IMR-90 (cell line): ENCODE data around the gene GRK5. TPM values are rescaled to one million over a fixed set of nuclear protein-coding genes. Genes with fewer than 3 reads are reported as not detected.

ENCODE experiments used
- ATAC-seq: fragments of 200-7000 bp; cut with Tn5 transposase; 2 replicates; pipeline ENCODE4 v1.9.1; 2020; ENCODE audit warnings: low read depth, mild to moderate bottlenecking, moderate library complexity
- BruUV-seq: library from RNA; stranded (reverse); fragments of 400-500 nt; replicated peaks from 2 replicates; lab custom pipeline; 2021; lab: Mats Ljungman, UMichigan
- CTCF ChIA-PET: fragments of 300-600 bp; formaldehyde crosslinking; extraction: SDS; loops from one replicate; lab custom pipeline; 2021; ENCODE audit warnings: antibody characterized with exemption; lab: Yijun Ruan, JAX
- POLR2A ChIA-PET: fragments of 300-600 bp; sonication (Branson Sonifier 250); formaldehyde crosslinking; loops from one replicate; lab custom pipeline; 2022; ENCODE audit warnings: antibody characterized with exemption; ENCODE audit not compliant: unreplicated experiment; lab: Charles Lee
- DNase-seq: peaks from one replicate; pipeline ENCODE4 v3.0.0; 2013
- H2AFZ ChIP-seq: replicated peaks from 2 replicates; pipeline ENCODE3; 2013; ENCODE audit warnings: low read length, mild to moderate bottlenecking; ENCODE audit not compliant: poor library complexity
- H2AK5ac ChIP-seq: 2 replicates; pipeline ENCODE4 v1.6.1; 2013; ENCODE audit warnings: low read depth, low read length, inconsistent platforms
- H2AK9ac ChIP-seq: replicated peaks from 2 replicates; pipeline ENCODE3; 2013; ENCODE audit warnings: mild to moderate bottlenecking, low read depth, low read length, moderate library complexity; ENCODE audit not compliant: poor library complexity
- H2BK120ac ChIP-seq: 2 replicates; pipeline ENCODE4 v1.6.1; 2013; ENCODE audit warnings: low read depth, low read length, inconsistent platforms
- H2BK15ac ChIP-seq: 3 replicates; pipeline ENCODE4 v1.6.1; 2013; ENCODE audit warnings: low read depth, low read length, inconsistent platforms
- H2BK20ac ChIP-seq: 2 replicates; pipeline ENCODE4 v1.6.1; 2013; ENCODE audit warnings: low read depth, mild to moderate bottlenecking, inconsistent platforms, low read length, moderate library complexity
- H2BK5ac ChIP-seq: 2 replicates; pipeline ENCODE4 v1.6.1; 2013; ENCODE audit warnings: mild to moderate bottlenecking, low read depth, low read length, inconsistent platforms; ENCODE audit not compliant: poor library complexity, severe bottlenecking
- H3K14ac ChIP-seq: replicated peaks from 2 replicates; pipeline ENCODE4 v1.6.1; 2013; ENCODE audit warnings: low read depth, low read length, inconsistent platforms
- H3K18ac ChIP-seq: 2 replicates; pipeline ENCODE4 v1.6.1; 2013; ENCODE audit warnings: low read depth, low read length, control low read depth
- H3K23ac ChIP-seq: 2 replicates; pipeline ENCODE4 v1.6.1; 2013; ENCODE audit warnings: low read depth, low read length, inconsistent platforms
- H3K27ac ChIP-seq: 2 replicates; pipeline ENCODE4 v1.5.1; 2013; ENCODE audit warnings: mild to moderate bottlenecking, control low read depth, low read length; ENCODE audit not compliant: insufficient read depth
- H3K27me3 ChIP-seq: 2 replicates; pipeline ENCODE4 v1.6.1; 2013; ENCODE audit warnings: low read length; ENCODE audit not compliant: control insufficient read depth, insufficient read depth
- H3K36me3 ChIP-seq: 2 replicates; pipeline ENCODE4 v1.6.1; 2013; ENCODE audit warnings: low read length, mixed read lengths; ENCODE audit not compliant: control insufficient read depth, insufficient read depth
- H3K4ac ChIP-seq: 2 replicates; pipeline ENCODE4 v1.6.1; 2013; ENCODE audit warnings: low read depth, low read length, inconsistent platforms
- H3K4me1 ChIP-seq: 2 replicates; pipeline ENCODE4 v1.6.1; 2013; ENCODE audit warnings: low read length, mixed read lengths; ENCODE audit not compliant: control insufficient read depth, insufficient read depth
- H3K4me2 ChIP-seq: 2 replicates; pipeline ENCODE4 v1.6.1; 2013; ENCODE audit warnings: low read depth, mild to moderate bottlenecking, control low read depth, low read length, moderate library complexity
- H3K4me3 ChIP-seq: 2 replicates; pipeline ENCODE4 v1.5.1; 2013; ENCODE audit warnings: low read depth, mild to moderate bottlenecking, control low read depth, low read length, moderate library complexity; ENCODE audit not compliant: insufficient read depth
- H3K56ac ChIP-seq: 2 replicates; pipeline ENCODE4 v1.6.1; 2013; ENCODE audit warnings: low read length, inconsistent platforms; ENCODE audit not compliant: insufficient read depth; ENCODE audit errors: extremely low read depth
- H3K79me1 ChIP-seq, 2 experiments: 2 replicates each; pipeline ENCODE4 v1.6.1; 2013; ENCODE audit warnings: low read length in 2 of 2, inconsistent platforms in 1 of 2, low read depth in 1 of 2
- H3K9ac ChIP-seq: 2 replicates; pipeline ENCODE4 v1.6.1; 2013; ENCODE audit warnings: low read depth, low read length, control low read depth
- H3K9me1 ChIP-seq: 2 replicates; pipeline ENCODE4 v1.6.1; 2013; ENCODE audit warnings: low read length, inconsistent platforms; ENCODE audit not compliant: insufficient read depth
- H3K9me3 ChIP-seq: 2 replicates; pipeline ENCODE4 v1.6.1; 2013; ENCODE audit warnings: low read length; ENCODE audit not compliant: control insufficient read depth, insufficient read depth
- H4K20me1 ChIP-seq: 2 replicates; pipeline ENCODE4 v1.6.1; 2013; ENCODE audit warnings: low read length, inconsistent platforms; ENCODE audit not compliant: insufficient read depth
- H4K5ac ChIP-seq: 2 replicates; pipeline ENCODE4 v1.6.1; 2013; ENCODE audit warnings: mild to moderate bottlenecking, low read depth, low read length, control low read depth
- H4K8ac ChIP-seq, 2 experiments: 2 replicates each; pipeline ENCODE4 v1.6.1; 2013; ENCODE audit warnings: low read depth in 2 of 2, low read length in 2 of 2, control low read depth in 1 of 2, inconsistent platforms in 1 of 2
- H4K91ac ChIP-seq: 2 replicates; pipeline ENCODE4 v1.6.1; 2013; ENCODE audit warnings: low read depth, low read length, inconsistent platforms; ENCODE audit not compliant: insufficient read depth
- BHLHE40 ChIP-seq: fragments of 150-350 bp; IDR thresholded peaks from 2 replicates; pipeline ENCODE4 v1.6.1; 2016; ENCODE audit warnings: mild to moderate bottlenecking, low read depth, low read length
- CEBPB ChIP-seq: IDR thresholded peaks from 2 replicates; pipeline ENCODE4 v1.6.1; 2012; ENCODE audit warnings: low read depth, low read length, improper control_type of control experiment
- CHD1 ChIP-seq: IDR thresholded peaks from 2 replicates; pipeline ENCODE4 v1.6.1; 2012; ENCODE audit warnings: low read depth, low read length, improper control_type of control experiment
- CTCF ChIP-seq: conservative IDR thresholded peaks from 2 replicates; pipeline ENCODE4 v1.5.1; 2012; ENCODE audit warnings: mild to moderate bottlenecking, low read depth, low read length, improper control_type of control experiment
- FOS ChIP-seq: fragments of 150-350 bp; IDR thresholded peaks from 2 replicates; pipeline ENCODE4 v1.6.1; 2016; ENCODE audit warnings: low read depth, low read length
- MAZ ChIP-seq: IDR thresholded peaks from 2 replicates; pipeline ENCODE4 v1.6.1; 2012; ENCODE audit warnings: low read depth, mild to moderate bottlenecking, low read length, improper control_type of control experiment, moderate library complexity, borderline replicate concordance
- MXI1 ChIP-seq: IDR thresholded peaks from 2 replicates; pipeline ENCODE4 v1.6.1; 2012; ENCODE audit warnings: low read depth, mild to moderate bottlenecking, low read length, moderate library complexity, borderline replicate concordance
- RAD21 ChIP-seq: IDR thresholded peaks from 2 replicates; pipeline ENCODE4 v1.6.1; 2012; ENCODE audit warnings: low read length, improper control_type of control experiment
- RCOR1 ChIP-seq: IDR thresholded peaks from 2 replicates; pipeline ENCODE4 v1.6.1; 2012; ENCODE audit warnings: mild to moderate bottlenecking, low read length, improper control_type of control experiment; ENCODE audit not compliant: insufficient replicate concordance
- SMC3 ChIP-seq: fragments of 150-350 bp; IDR thresholded peaks from 2 replicates; pipeline ENCODE4 v1.6.1; 2016; ENCODE audit warnings: low read depth, mild to moderate bottlenecking, antibody characterized with exemption, low read length, moderate library complexity
- USF2 ChIP-seq: fragments of 150-350 bp; IDR thresholded peaks from 2 replicates; pipeline ENCODE4 v1.6.1; 2017; ENCODE audit warnings: mild to moderate bottlenecking, antibody characterized with exemption, low read length, low read depth
- WGBS, 2 experiments: methylation state at CpG; one replicate each; pipeline versions ENCODE4 v1.1.5 to v1.1.7; 2013; ENCODE audit warnings: missing lambda C conversion rate in 2 of 2; ENCODE audit not compliant: insufficient read length in 1 of 2; ENCODE audit errors: extremely low coverage in 2 of 2; 5-methylcytosine and 5-hydroxymethylcytosine counted together
- dilution Hi-C: fragments of 300-500 bp; cut with HindIII; formaldehyde crosslinking; loops from one replicate; pipeline ENCODE4 v1.14.3; 2018; ENCODE audit warnings: low sequenced_read_pairs; ENCODE audit not compliant: unreplicated experiment
- in situ Hi-C: fragments of 300-500 bp; cut with MboI; formaldehyde crosslinking; loops from 3 replicates; pipeline ENCODE4 v1.14.3; 2019; ENCODE audit warnings: low sequenced_read_pairs, inconsistent platforms, mixed read lengths
- intact Hi-C: fragments of 100-400 bp; cut with micrococcal nuclease; formaldehyde crosslinking; loops from 2 replicates; pipeline ENCODE4 v1.10.0; 2022
- polyA plus RNA-seq, 3 experiments: library from polyadenylated mRNA; depleted of rRNA; stranded (reverse); fragments of >200 nt; gene quantifications; 2 replicates each; pipeline ENCODE4 v1.2.3, GENCODE V29; 2012; ENCODE audit warnings: low replicate concordance in 1 of 3
- total RNA-seq: library from RNA; depleted of rRNA; stranded (reverse); fragments of >200 nt; gene quantifications from 2 replicates; pipeline ENCODE4 v1.2.3, GENCODE V29; 2012

GRK5 gene
- total and polyA plus RNA-seq, 2 of the 4 experiments (the other 2 are of a cell fraction) = 12.9 to 16.3 TPM

GRCh38 chr10:119316729-119317097 is 109.3 kb downstream of the GRK5 start:
- no peaks in the 10 kb centered on the region for H3K27me3 ChIP-seq
- H3K36me3 ChIP-seq = peaks cover 12% of the 10 kb centered on the region; the same call in 1 of the 2 replicates
- H3K4me2 ChIP-seq = peak overlapping the region; percentile 66
- peak overlapping the region; percentile 86 for H3K56ac ChIP-seq
- peak overlapping the region; percentile 55 for H4K5ac ChIP-seq
- BruUV-seq = no TSS peak
- peak overlapping the region; percentile 94 for H2BK20ac ChIP-seq
- peak overlapping the region; percentile 94 for H2BK5ac ChIP-seq
- ChIA-PET POLR2A (no interaction called here), CTCF (no interaction called here)
- peak overlapping the region; percentile 77 for H2AFZ ChIP-seq
- no peak overlapping the region for H3K9ac ChIP-seq
- H3K4ac ChIP-seq = peak overlapping the region; percentile 96
- peak overlapping the region; percentile 88 for H3K23ac ChIP-seq
- peaks cover 65% of the 10 kb centered on the region for H3K9me1 ChIP-seq
- 0% methylated on average over 1 of the region's 4 CpGs; no CpG with 5 or more reads in 1 of the 2 experiments for WGBS, 2 experiments
- dilution Hi-C loops = no loop called here
- in situ Hi-C loops = no loop called here
- intact Hi-C loops = loop anchor here (5.0 kb wide), 1 partner anchor 109 kb away; the partner anchor contains the start of gene GRK5
- H3K4me1 ChIP-seq = peaks cover 59% of the 10 kb centered on the region
- H2BK120ac ChIP-seq = peak overlapping the region; percentile 95
- H3K14ac ChIP-seq = peak overlapping the region; percentile 86
- peak overlapping the region; percentile 98 for H2AK5ac ChIP-seq
- H3K9me3 ChIP-seq = no peaks in the 10 kb centered on the region
- H3K27ac ChIP-seq = peak overlapping the region; percentile 93
- peak overlapping the region; percentile 97 for H2AK9ac ChIP-seq
- peaks cover 98% of the 10 kb centered on the region for H4K20me1 ChIP-seq
- peak; percentile 92 for DNase-seq
- H3K79me1 ChIP-seq = peaks cover 55 to 95% of the 10 kb centered on the region in 2 experiments
- H3K18ac ChIP-seq = peak overlapping the region; percentile 77
- peak overlapping the region; percentile 96 for H4K91ac ChIP-seq
- peak; percentile 62 for ATAC-seq
- no peak overlapping the region for H3K4me3 ChIP-seq
- peak overlapping the region; percentile 98 for H2BK15ac ChIP-seq
- peak overlapping the region; percentile 87 to 90 for H4K8ac ChIP-seq
- TF ChIP-seq RAD21 = peak; percentile 27
- peak; percentile 64 for TF ChIP-seq RCOR1
- TF ChIP-seq FOS = peak; percentile 98
- TF ChIP-seq CHD1 = 0 out of 2 replicates have a peak, but pooled peaks have one; percentile 50
- peak; percentile 91 for TF ChIP-seq USF2
- peak; percentile 80 for TF ChIP-seq MXI1
- no peak for TF ChIP-seq CTCF
- TF ChIP-seq SMC3 = no peak
- peak; percentile 31; the same call in 1 of the 2 replicates for TF ChIP-seq BHLHE40
- peak; percentile 46; the same call in 1 of the 2 replicates for TF ChIP-seq MAZ
- TF ChIP-seq CEBPB = no peak
